Fibroblast of lung (primary cell): ENCODE results near the gene AP5M1. TPM values are rescaled to one million over a fixed set of nuclear protein-coding genes. Genes with fewer than 3 reads are reported as not detected.
A peak's percentile ranks its signal among the peaks of the same experiment; 100 is the strongest.
"Not testable (repeated sequence)": the region's sequence is repeated elsewhere in the genome, so short reads cannot be mapped to it uniquely, and the experiment has no call there.

Experiments used
- DNase-seq, 2 donors: peaks; one replicate each; pipeline versions ENCODE4 v3.0.0 to v3.0.0-alpha.2; 2010; ENCODE audit warnings: low read depth in 2 of 2
- H2AFZ ChIP-seq: 2 replicates; pipeline ENCODE4 v1.5.1; 2012; ENCODE audit warnings: low read length, control low read depth, inconsistent platforms
- H3K27ac ChIP-seq: 2 replicates; pipeline ENCODE4 v1.5.1; 2011; ENCODE audit warnings: low read length, control low read depth; ENCODE audit not compliant: insufficient read depth
- H3K27me3 ChIP-seq: 2 replicates; pipeline ENCODE4 v1.5.1; 2011; ENCODE audit warnings: mild to moderate bottlenecking, low read length; ENCODE audit not compliant: control insufficient read depth, insufficient read depth
- H3K36me3 ChIP-seq: 2 replicates; pipeline ENCODE4 v1.5.1; 2011; ENCODE audit warnings: low read length; ENCODE audit not compliant: control insufficient read depth, insufficient read depth
- H3K4me1 ChIP-seq: 2 replicates; pipeline ENCODE4 v1.5.1; 2011; ENCODE audit warnings: low read length; ENCODE audit not compliant: control insufficient read depth, insufficient read depth; ENCODE audit errors: extremely low read depth
- H3K4me2 ChIP-seq: 2 replicates; pipeline ENCODE4 v1.5.1; 2011; ENCODE audit warnings: low read length, control low read depth; ENCODE audit not compliant: insufficient read depth; ENCODE audit errors: extremely low read depth
- H3K4me3 ChIP-seq, 4 experiments: fragments of 200-600 bp in 1 of 4; sonication (generic) in 1 of 4; replicated peaks in 1 of 4; 2 replicates each; pipeline ENCODE4 v1.5.1; 2011 to 2016; ENCODE audit warnings: low read length in 4 of 4, low read depth in 3 of 4, mild to moderate bottlenecking in 3 of 4, control low read depth in 2 of 4, inconsistent platforms in 1 of 4, mixed read lengths in 1 of 4; ENCODE audit not compliant: insufficient read depth in 1 of 4; ENCODE audit errors: control extremely low read depth in 1 of 4
- H3K79me2 ChIP-seq: 2 replicates; pipeline ENCODE4 v1.5.1; 2012; ENCODE audit warnings: mild to moderate bottlenecking, low read length, inconsistent platforms; ENCODE audit not compliant: control insufficient read depth, insufficient read depth
- H3K9ac ChIP-seq: 2 replicates; pipeline ENCODE4 v1.5.1; 2011; ENCODE audit warnings: mild to moderate bottlenecking, low read length, control low read depth; ENCODE audit not compliant: insufficient read depth
- H3K9me3 ChIP-seq: 2 replicates; pipeline ENCODE4 v1.5.1; 2012; ENCODE audit warnings: low read depth, low read length; ENCODE audit not compliant: control insufficient read depth, insufficient read depth
- H4K20me1 ChIP-seq: 2 replicates; pipeline ENCODE4 v1.5.1; 2011; ENCODE audit warnings: low read length; ENCODE audit not compliant: control insufficient read depth, insufficient read depth; ENCODE audit errors: extremely low read depth
- CTCF ChIP-seq, 2 donors: IDR thresholded peaks in 1 of 2; conservative IDR thresholded peaks in 1 of 2; 1 replicate in 1 of 2; 2 replicates in 1 of 2; pipeline ENCODE4 v1.5.1; 2011 to 2012; ENCODE audit warnings: low read length in 2 of 2, control low read depth in 1 of 2, inconsistent platforms in 1 of 2, low read depth in 1 of 2, mild to moderate bottlenecking in 1 of 2
- EZH2 ChIP-seq: IDR thresholded peaks from 2 replicates; pipeline ENCODE4 v1.5.1; 2012; ENCODE audit warnings: low read length, control low read depth, mild to moderate bottlenecking; ENCODE audit errors: missing control alignments
- polyA plus RNA-seq, 2 donors: library from polyadenylated mRNA; depleted of rRNA in 1 of 2; stranded (reverse) in 1 of 2; unstranded in 1 of 2; fragments of >200 nt; gene quantifications; 2 replicates each; pipeline ENCODE4 v1.2.1, GENCODE V29; 2011 to 2012; ENCODE audit warnings: missing spikeins in 1 of 2
- total RNA-seq: library from RNA; depleted of rRNA; stranded (reverse); fragments of >200 nt; gene quantifications from 2 replicates; pipeline ENCODE4 v1.2.1, GENCODE V29; 2014

Gene AP5M1
- total and polyA plus RNA-seq, 2 donors (not counting 1 experiment from before 2014, with no cell fraction given) = 15.2 to 40.2 TPM

GRCh38 chr14:57246933-57247657, 21.7 kb upstream of the AP5M1 start:
- H2AFZ ChIP-seq = no peak overlapping the region
- H3K9ac ChIP-seq = no peak overlapping the region
- H3K4me3 ChIP-seq = no peak overlapping the region
- DNase-seq = peak in 1 of 2 donors; percentile 18
- H3K4me1 ChIP-seq = no peaks in the 10 kb centered on the region
- peaks cover 28% of the 10 kb centered on the region for H3K79me2 ChIP-seq
- H3K4me2 ChIP-seq = no peak overlapping the region
- H3K27me3 ChIP-seq = no peaks in the 10 kb centered on the region
- no peak for TF ChIP-seq EZH2
- no peak for TF ChIP-seq CTCF (conservative IDR thresholded peaks at IDR 0.05 in 1 of 2, IDR thresholded peaks at IDR 0.05 in 1 of 2; ENCODE audit: low read depth in 1 of 2, low read length in 2 of 2)
- H3K9me3 ChIP-seq = no peaks in the 10 kb centered on the region
- H4K20me1 ChIP-seq = no peaks in the 10 kb centered on the region
- H3K36me3 ChIP-seq = no peaks in the 10 kb centered on the region
- H3K27ac ChIP-seq = no peak overlapping the region

GRCh38 chr14:57254884-57255283, 13.9 kb upstream of the AP5M1 start:
- H3K9me3 ChIP-seq = no peaks in the 10 kb centered on the region
- H3K27me3 ChIP-seq = no peaks in the 10 kb centered on the region
- no peak for DNase-seq
- H2AFZ ChIP-seq = no peak overlapping the region
- H3K9ac ChIP-seq = no peak overlapping the region
- H3K36me3 ChIP-seq = no peaks in the 10 kb centered on the region
- peaks cover 2% of the 10 kb centered on the region for H4K20me1 ChIP-seq
- H3K79me2 ChIP-seq = peaks cover 80% of the 10 kb centered on the region
- no peaks in the 10 kb centered on the region for H3K4me1 ChIP-seq
- TF ChIP-seq CTCF (conservative IDR thresholded peaks at IDR 0.05 in 1 of 2, IDR thresholded peaks at IDR 0.05 in 1 of 2; ENCODE audit: low read depth in 1 of 2, low read length in 2 of 2) = no peak
- TF ChIP-seq EZH2 = no peak
- no peak overlapping the region for H3K4me2 ChIP-seq
- H3K27ac ChIP-seq = no peak overlapping the region
- H3K4me3 ChIP-seq = no peak overlapping the region

GRCh38 chr14:57258221-57258620, 10.6 kb upstream of the AP5M1 start:
- not testable (repeated sequence) for H3K27me3 ChIP-seq, DNase-seq, H3K27ac ChIP-seq, H2AFZ ChIP-seq, H3K4me3 ChIP-seq, H4K20me1 ChIP-seq, H3K4me2 ChIP-seq, H3K9ac ChIP-seq, H3K4me1 ChIP-seq, H3K36me3 ChIP-seq, H3K9me3 ChIP-seq
- H3K79me2 ChIP-seq = peaks cover 74% of the 10 kb centered on the region
